NCI-H1694 treated with DMSO at 0.1 percent for 48 hours (cell line): ENCODE data around the gene ORAI1.
"Not testable (repeated sequence)": the region's sequence is repeated elsewhere in the genome, so short reads cannot be mapped to it uniquely, and the experiment has no call there.

Experiments used
- DNase-seq: peaks from one replicate; lab custom pipeline; 2025; lab: John Stamatoyannopoulos, UW

ORAI1 gene

DNA sequence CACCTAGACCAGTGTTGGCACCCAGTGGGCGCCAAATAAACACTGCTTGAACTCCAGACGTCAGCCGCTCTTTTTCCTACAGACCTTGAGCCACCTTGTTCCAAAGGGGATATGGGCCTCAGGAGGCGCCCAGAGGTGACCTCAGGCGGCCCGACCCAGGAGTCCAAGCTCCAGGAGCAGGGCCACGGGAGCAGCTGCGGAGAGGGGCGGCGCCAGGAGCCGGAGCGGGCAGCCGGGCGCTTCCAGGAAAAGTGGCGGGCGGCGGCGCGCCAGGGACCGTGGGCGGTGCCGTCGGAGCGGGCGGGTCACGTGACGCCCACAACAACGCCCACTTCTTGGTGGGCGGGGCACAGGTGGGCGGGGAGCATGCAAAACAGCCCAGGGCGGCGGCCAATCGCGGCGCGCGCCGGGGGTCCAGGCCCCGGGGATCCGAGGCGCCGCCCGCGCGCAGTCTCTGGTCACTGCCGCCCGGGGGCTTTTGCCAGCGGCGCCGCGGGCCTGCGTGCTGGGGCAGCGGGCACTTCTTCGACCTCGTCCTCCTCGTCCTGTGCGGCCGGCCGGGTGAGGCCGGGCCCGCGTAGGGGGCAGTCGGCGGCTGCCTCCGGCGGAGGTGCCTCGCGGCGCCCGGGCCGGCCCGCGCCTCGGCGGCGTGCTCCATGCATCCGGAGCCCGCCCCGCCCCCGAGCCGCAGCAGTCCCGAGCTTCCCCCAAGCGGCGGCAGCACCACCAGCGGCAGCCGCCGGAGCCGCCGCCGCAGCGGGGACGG is at the start of gene ORAI1:
ORAI1 (plus strand) TSS at position 444 of the 766 bp plus-strand sequence.
- DNase-seq, result peak; percentile 71

GRCh38 chr12:121576851-121577391 is 49.4 kb upstream of the ORAI1 start:
- DNase-seq, result no peak

GRCh38 chr12:121577443-121578180 is 48.7 kb upstream of the ORAI1 start:
- no peak for DNase-seq

- DNase-seq, result no peak
These were observed 47.8 kb upstream of the ORAI1 start for GRCh38 chr12:121578230-121579189.

DNA sequence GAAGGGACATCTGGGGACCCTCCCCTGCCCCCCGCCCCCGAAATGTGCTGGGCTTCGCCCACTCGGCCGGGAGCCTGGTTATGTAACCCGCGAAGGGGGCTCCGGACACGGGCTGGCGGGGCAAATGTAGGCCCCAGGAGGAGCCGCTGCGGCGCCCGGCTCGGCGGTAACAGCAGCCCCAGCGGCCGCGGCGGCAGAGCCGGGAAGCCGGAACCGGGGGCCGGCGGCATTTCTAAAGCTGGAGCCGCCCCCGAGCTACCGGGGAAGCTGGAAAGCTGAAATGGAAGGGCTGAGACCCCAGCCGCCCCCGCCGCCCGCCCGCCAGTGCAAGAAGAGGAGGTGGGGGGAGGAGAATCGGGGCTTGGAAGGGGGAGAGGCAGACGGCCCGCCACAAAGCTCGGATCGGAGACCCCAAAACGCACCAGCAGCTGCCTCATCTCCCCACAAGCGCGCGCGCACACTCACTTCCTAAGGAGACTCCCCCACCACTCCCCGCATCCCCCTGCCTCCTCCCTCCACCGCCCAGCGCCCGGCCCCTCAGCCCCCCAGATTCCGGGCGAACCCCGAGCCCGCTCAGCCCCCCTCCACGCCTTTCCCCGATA is 47.0 kb upstream of the ORAI1 start:
- DNase-seq, result no peak

DNA sequence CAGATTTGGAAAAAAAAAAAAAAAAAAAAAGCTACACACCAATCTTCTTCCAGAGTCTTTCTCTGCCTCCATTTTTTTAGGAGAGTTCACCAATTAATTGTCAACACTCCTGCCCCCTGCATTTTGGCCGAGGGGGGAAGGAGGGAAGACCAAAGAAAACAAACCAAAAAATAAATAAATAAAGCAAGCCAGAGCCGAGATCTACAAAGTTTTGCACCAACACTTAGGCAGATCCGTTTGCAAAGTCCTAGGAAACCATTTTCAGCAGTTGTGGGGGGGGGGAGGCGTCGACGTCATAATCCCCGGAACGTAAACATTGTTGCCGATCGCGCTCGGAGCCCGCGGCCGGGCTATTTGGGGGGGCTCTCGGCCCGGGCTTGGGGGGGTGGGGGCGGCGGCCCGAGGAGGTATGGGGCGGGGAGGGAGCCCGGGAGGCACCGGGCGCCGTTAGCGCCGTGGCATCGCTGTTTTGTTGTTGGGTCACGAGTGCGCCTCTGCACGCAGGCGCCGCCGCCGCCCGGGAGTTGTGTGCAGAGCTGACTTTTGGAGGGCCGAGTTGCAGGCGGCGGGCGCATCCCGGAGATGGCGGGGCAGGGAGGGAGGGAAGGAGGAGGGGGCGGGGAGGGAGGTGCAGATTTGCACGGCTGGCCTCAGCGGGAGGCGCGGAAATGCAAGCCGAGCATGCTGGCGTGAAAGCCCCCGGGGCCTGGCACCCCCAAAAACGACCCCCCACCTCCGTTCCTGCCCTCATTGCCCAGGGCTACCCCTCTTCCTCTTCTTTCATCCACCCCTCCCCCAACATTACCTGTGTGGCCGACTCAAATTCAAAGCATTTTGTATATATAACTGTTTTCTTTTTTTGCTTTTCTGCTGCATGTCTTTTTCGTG is 46.1 kb upstream of the ORAI1 start:
- DNase-seq, result peak; percentile 21

GRCh38 chr12:121580959-121581685 is 45.2 kb upstream of the ORAI1 start, which contains the start of gene KDM2B:
KDM2B (minus strand) TSS chr12:121581023; CDS start chr12:121580911, 112 bp downstream.
- no peak for DNase-seq

- no peak for DNase-seq
These were observed 44.5 kb upstream of the ORAI1 start for GRCh38 chr12:121581686-121582429.

- DNase-seq, result no peak
These were observed 43.6 kb upstream of the ORAI1 start for GRCh38 chr12:121582583-121583333.

- DNase-seq, result not testable (repeated sequence)
These were observed 43.0 kb upstream of the ORAI1 start for GRCh38 chr12:121583334-121583661.

GRCh38 chr12:121584885-121585284 is 41.4 kb upstream of the ORAI1 start:
- DNase-seq, result not testable (repeated sequence)

- no peak for DNase-seq
These were observed 35.7 kb upstream of the ORAI1 start for GRCh38 chr12:121590476-121591143.

- DNase-seq, result no peak
These were observed 34.0 kb upstream of the ORAI1 start for GRCh38 chr12:121592320-121592719.

DNA sequence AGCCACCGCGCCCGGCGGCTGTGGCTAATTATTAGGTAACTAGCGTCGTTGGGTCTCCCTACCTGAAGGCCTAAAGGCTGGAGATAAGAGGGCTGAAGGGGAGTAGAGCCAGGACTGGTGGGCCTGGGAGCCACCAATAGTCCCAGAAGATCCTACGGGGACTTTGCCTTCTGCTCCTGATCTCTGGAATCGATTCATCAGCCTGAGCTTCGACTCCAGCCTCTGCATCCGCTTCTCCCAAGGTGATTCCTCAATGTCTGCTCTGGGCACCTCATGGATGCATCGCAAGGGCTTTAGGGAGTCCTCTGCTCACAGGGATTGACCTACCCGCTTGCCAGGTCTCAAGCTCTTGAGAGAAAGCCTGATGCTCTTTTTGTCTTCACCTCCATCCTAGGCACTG is 30.8 kb upstream of the ORAI1 start:
- DNase-seq, result no peak

- DNase-seq, result no peak
These were observed 29.8 kb upstream of the ORAI1 start for GRCh38 chr12:121596526-121596925.

DNA sequence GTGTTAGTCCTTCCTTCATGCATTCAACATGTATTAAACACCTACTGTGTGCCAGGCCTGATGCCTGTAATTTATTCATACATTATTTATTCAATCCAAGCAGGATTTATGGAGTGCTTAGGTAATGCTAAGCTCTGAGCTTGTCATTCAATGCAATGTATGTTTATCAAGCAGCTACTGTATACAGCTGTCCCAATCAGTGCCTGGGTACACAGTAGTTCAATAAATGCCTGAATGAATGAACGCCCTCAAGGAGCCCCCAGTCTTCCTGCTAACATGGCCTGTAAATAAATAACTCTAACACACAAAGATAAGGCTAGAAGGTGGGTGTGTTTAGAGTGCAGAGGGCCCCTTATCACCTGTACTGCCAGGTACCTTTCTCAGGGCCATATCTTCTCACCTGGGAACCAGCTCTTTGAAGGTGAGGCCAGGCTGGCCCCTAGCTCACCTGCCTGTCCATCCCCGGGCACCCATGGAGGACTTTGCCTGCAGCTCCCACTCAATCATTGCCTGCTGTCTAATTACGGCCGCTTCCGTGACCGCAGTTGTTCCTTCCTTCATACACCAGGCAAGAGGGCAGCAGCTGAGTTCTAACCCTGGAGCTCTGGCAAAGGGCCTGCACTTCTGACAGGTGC is 25.5 kb upstream of the ORAI1 start:
- DNase-seq, result no peak

DNA sequence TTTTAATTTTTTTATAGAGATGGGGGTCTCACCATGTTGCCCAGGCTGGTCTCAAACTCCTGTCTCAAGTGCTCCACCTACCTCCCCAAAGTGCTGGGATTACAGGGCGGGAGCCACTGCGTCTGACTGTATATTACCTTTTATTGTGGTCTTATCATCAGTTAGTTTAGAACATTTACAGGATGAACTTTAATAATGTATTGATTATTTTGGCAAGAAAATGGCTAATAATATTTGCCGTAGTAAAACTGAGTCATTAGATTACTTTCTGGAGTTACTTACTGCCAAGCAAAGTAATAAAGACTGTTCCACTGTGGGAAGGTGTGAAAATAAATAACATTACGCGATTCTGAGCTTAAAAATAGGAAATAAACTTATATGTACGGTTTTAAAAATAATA is 23.6 kb upstream of the ORAI1 start:
- no peak for DNase-seq
